ENCODE data around the gene IGSF9. TPM values are rescaled to one million over a fixed set of nuclear protein-coding genes. Genes with fewer than 3 reads are reported as not detected.

The IGSF9 gene
- total and polyA plus RNA-seq, 2 of the 4 experiments (the other 2 are of a cell fraction): 0.05 TPM; not detected in 1

DNA sequence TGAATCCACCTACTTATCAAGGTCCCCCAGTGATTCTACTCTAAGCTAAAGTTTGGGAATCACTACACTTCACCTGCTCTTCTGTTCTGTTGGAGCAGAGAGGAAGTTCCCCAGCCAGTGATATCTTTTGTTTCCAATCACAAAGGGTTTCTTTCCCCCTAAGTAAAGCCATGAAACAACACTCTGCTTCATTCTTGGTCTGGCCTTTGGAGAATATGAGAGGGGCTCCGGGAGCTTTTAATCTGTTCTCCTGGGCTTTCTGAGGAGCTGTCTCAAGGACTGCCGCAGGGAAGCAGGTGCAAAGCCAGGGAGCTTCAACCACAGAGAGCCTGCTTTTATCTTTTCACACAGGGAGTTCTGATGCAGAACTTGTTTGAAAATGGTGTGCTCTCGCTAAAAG lies 18.7 kb upstream of the IGSF9 start:
- Histone ChIP-seq H2AK9ac (replicated peaks; ENCODE audit: low read depth, low read length, poor library complexity) (no peak overlapping the region), H2BK120ac (ENCODE audit: low read depth, low read length) (no peak overlapping the region), H4K5ac (ENCODE audit: low read depth, low read length) (no peak overlapping the region), H3K27me3 (ENCODE audit: control insufficient read depth, insufficient read depth, low read length) (peaks cover 8% of the 10 kb centered on the region), H3K56ac (ENCODE audit: extremely low read depth, insufficient read depth, low read length) (no peak overlapping the region), H2AK5ac (ENCODE audit: low read depth, low read length) (no peak overlapping the region), H4K8ac (ENCODE audit: low read depth in 2 of 2, low read length in 2 of 2) (no peak overlapping the region), H3K18ac (ENCODE audit: low read depth, low read length) (no peak overlapping the region), H3K23ac (ENCODE audit: low read depth, low read length) (no peak overlapping the region), H3K14ac (replicated peaks; ENCODE audit: low read depth, low read length) (no peak overlapping the region), H3K4me3 (ENCODE audit: insufficient read depth, low read depth, low read length) (no peak overlapping the region), H3K9ac (ENCODE audit: low read depth, low read length) (no peak overlapping the region), H3K79me1 (ENCODE audit: low read depth in 1 of 2, low read length in 2 of 2) (no peaks in the 10 kb centered on the region), H2AFZ (replicated peaks; ENCODE audit: low read length, poor library complexity) (no peak overlapping the region), H4K91ac (ENCODE audit: insufficient read depth, low read depth, low read length) (no peak overlapping the region), H3K36me3 (ENCODE audit: control insufficient read depth, insufficient read depth, low read length) (no peaks in the 10 kb centered on the region), H2BK5ac (ENCODE audit: low read depth, low read length, poor library complexity, severe bottlenecking) (no peak overlapping the region), H2BK15ac (ENCODE audit: low read depth, low read length) (no peak overlapping the region), H4K20me1 (ENCODE audit: insufficient read depth, low read length) (no peaks in the 10 kb centered on the region), H3K27ac (ENCODE audit: insufficient read depth, low read length) (no peak overlapping the region), H3K9me3 (ENCODE audit: control insufficient read depth, insufficient read depth, low read length) (no peaks in the 10 kb centered on the region), H2BK20ac (ENCODE audit: low read depth, low read length) (no peak overlapping the region), H3K9me1 (ENCODE audit: insufficient read depth, low read length) (no peaks in the 10 kb centered on the region), H3K4me1 (ENCODE audit: control insufficient read depth, insufficient read depth, low read length) (peaks cover 2% of the 10 kb centered on the region; the same call in 1 of the 2 replicates), H3K4ac (ENCODE audit: low read depth, low read length) (no peak overlapping the region), H3K4me2 (ENCODE audit: low read depth, low read length) (no peak overlapping the region)
- in situ Hi-C loops (cut with MboI; ENCODE audit: low sequenced_read_pairs): no loop called here
- no peak for TF ChIP-seq BHLHE40 (IDR thresholded peaks at IDR 0.05; ENCODE audit: low read depth, low read length)
- TF ChIP-seq CEBPB (IDR thresholded peaks at IDR 0.05; ENCODE audit: low read depth, low read length): no peak
- no peak for TF ChIP-seq MAZ (IDR thresholded peaks at IDR 0.05; ENCODE audit: borderline replicate concordance, low read depth, low read length)
- TF ChIP-seq POLR2A (IDR thresholded peaks at IDR 0.05; ENCODE audit: low read depth, low read length): no peak
- TF ChIP-seq, protein P1, sequence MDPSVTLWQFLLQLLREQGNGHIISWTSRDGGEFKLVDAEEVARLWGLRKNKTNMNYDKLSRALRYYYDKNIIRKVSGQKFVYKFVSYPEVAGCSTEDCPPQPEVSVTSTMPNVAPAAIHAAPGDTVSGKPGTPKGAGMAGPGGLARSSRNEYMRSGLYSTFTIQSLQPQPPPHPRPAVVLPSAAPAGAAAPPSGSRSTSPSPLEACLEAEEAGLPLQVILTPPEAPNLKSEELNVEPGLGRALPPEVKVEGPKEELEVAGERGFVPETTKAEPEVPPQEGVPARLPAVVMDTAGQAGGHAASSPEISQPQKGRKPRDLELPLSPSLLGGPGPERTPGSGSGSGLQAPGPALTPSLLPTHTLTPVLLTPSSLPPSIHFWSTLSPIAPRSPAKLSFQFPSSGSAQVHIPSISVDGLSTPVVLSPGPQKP (IDR thresholded peaks at IDR 0.05; ENCODE audit: borderline replicate concordance, low read depth, low read length): no peak
- TF ChIP-seq SMC3 (IDR thresholded peaks at IDR 0.05; ENCODE audit: low read depth, low read length): no peak
- TF ChIP-seq MAFK (IDR thresholded peaks at IDR 0.05; ENCODE audit: low read depth, low read length): no peak
- CTCF ChIA-PET: no interaction called here
- DNase-seq: no peak
- dilution Hi-C loops (cut with HindIII; ENCODE audit: low sequenced_read_pairs, unreplicated experiment): no loop called here
- ATAC-seq (ENCODE audit: low read depth): no peak
- intact Hi-C loops (cut with micrococcal nuclease): no loop called here
- BruUV-seq (replicated peaks): no TSS peak
- WGBS, 2 experiments (ENCODE audit: extremely low coverage in 2 of 2, insufficient read length in 1 of 2): no CpG with 5 or more reads among the region's 3 CpGs
- POLR2A ChIA-PET (ENCODE audit: unreplicated experiment): no interaction called here

Data from IMR-90 (cell line).